Tibial nerve (tissue), 4 donors: ENCODE results near the gene SHCBP1.

Source experiments
- EP300 ChIP-seq, 2 donors: sonication (generic); formaldehyde crosslinking; IDR thresholded peaks; one replicate each; pipeline ENCODE4 v1.6.1; 2017; ENCODE audit warnings: antibody characterized with exemption in 2 of 2, mild to moderate bottlenecking in 1 of 2
- TF ChIP-seq, protein P1 (sequence below), 5 experiments: fragments of 200-600 bp in 3 of 5; fragments of 450-650 bp in 2 of 5; sonication (generic) in 3 of 5; IDR thresholded peaks; one replicate each; pipeline ENCODE4 v1.5.1; 2016 to 2019; ENCODE audit warnings: antibody characterized with exemption in 5 of 5, mild to moderate bottlenecking in 3 of 5, moderate library complexity in 2 of 5

DNA sequence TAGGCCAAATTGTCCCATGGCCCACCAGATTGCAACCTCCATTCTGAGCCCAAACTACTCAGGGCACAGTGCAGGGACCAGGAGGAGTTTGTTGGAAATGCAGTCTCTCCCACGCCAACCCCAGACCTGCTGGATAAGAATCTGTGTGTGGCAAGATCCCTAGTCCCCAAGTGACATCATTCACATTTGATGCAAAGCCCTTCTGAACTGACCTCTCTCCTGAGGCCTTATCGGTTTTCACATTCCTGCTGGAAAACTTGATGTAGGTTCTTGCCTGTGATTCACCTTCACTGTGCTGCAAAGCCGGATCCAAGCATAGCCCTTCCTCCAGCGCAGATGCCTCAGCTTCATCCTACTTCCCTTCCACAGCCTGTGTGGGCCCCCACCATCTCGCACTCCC is 6.6 kb upstream of the SHCBP1 start:
- TF ChIP-seq, protein P1, sequence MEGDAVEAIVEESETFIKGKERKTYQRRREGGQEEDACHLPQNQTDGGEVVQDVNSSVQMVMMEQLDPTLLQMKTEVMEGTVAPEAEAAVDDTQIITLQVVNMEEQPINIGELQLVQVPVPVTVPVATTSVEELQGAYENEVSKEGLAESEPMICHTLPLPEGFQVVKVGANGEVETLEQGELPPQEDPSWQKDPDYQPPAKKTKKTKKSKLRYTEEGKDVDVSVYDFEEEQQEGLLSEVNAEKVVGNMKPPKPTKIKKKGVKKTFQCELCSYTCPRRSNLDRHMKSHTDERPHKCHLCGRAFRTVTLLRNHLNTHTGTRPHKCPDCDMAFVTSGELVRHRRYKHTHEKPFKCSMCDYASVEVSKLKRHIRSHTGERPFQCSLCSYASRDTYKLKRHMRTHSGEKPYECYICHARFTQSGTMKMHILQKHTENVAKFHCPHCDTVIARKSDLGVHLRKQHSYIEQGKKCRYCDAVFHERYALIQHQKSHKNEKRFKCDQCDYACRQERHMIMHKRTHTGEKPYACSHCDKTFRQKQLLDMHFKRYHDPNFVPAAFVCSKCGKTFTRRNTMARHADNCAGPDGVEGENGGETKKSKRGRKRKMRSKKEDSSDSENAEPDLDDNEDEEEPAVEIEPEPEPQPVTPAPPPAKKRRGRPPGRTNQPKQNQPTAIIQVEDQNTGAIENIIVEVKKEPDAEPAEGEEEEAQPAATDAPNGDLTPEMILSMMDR (IDR thresholded peaks at IDR 0.05): no peak
- no peak for TF ChIP-seq EP300 (IDR thresholded peaks at IDR 0.05)
